ENCODE data around the gene LBR.

Gene LBR

DNA sequence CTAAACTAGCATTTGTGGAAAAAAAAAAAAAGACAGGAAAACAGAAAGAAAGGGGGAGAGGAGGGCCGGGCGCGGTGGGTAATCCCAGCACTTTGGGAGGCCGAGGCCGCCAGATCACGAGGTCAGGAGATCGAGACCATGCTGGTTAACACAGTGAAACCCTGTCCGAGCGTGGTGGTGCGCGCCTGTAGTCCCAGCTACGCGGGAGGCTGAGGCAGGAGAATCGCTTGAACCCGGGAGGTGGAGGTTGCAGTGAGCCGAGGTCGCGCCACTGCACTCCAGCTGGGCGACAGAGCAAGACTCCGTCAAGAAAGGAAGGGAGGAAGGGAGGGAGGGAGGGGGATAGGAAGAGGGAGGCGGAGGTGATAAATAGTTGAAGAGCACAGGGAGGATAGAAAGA, 54.7 kb downstream of the LBR start:
- no peak for DNase-seq (ENCODE audit: low spot score)

DNA sequence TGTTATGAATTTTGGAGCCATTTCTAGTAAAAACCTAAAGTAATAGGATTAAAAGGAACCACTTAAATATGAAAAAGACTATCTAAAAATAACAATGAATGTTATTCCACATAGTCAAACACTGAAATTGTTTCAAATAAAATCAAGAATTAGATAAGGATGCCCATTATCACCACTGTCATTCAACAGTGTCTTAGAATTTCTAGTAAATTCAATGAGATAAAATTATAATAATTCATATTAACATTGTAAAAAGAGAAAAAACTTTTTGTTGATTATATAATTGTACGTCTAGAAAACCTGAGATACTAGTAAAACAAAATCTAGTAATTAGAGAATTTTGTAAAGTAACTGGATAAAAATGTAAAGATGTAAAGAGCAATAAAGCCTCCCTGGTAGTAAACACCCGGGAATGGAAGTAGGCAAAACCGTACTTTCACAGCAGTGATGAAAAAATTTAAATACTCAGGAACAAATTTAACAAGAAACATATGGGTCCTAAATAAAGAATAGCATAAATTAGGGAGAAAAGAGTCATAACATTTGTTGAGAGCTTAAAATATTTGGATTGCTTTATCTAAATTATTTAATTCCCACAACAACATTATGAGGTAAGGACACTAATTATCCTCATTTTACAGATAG, 56.4 kb downstream of the LBR start:
- DNase-seq (ENCODE audit: low spot score): no peak

DNA sequence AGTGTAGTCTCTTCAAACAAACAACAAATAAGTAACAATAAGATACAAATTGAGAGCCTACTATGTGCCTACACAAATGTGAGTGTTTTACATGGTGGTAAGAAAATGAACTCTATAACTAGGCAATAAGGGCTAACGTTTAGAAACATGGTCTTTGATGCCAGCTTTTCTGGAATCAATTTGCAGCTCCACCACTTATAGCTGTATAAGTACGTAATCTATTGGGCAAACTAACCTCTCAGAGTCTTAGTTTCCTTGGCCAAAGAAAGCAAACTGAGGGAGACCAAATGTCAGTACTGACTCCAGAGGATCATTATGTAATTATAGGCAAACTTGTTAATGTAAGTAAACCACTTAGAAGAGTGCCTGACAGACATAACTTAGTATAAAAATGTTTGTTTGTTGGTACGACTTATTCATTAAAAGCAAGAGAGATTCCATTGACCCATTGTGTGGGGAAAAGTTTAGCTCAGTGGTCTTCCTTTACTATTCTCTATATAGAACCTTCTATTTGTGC, 59.7 kb downstream of the LBR start:
- no peak for DNase-seq (ENCODE audit: low spot score)

DNA sequence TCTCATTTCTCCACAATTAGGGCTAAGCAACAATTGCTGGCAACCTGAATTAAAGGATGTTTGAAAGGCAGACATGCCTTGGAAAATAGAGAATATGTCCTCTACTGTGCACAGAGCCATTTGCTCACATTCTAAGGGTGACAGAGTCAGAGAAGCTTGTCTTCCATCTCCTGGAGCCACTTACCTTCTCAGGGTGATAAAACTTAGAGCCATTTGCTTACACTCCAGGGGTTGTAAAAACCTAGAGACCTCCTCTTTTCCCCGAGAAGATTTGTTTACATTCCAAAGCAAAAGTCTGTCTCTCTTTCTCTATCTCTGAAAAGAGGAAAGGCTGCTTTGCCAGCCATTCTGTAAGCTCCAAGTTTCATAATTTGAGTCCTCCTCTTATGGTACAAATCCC, 61.3 kb downstream of the LBR start:
- no peak for DNase-seq (ENCODE audit: low spot score)

DNA sequence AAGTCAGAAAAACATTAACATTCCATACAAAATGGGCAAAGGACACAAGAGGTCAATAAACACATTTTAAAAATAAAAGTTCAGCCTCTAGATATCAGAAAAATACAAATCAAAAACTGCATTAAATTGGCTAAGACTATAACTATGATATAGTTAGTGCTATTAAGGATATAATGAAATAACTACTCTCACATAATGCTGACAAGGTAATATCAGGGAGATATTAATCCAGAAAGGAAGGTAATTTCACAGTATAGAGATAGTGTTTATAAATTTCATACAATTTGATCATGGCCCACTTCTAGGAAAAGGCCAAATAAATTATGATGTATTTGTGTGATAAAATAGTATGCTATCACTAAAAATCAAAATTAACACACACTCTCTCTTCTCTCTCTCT, 61.8 kb downstream of the LBR start:
- DNase-seq (ENCODE audit: low spot score): no peak

DNA sequence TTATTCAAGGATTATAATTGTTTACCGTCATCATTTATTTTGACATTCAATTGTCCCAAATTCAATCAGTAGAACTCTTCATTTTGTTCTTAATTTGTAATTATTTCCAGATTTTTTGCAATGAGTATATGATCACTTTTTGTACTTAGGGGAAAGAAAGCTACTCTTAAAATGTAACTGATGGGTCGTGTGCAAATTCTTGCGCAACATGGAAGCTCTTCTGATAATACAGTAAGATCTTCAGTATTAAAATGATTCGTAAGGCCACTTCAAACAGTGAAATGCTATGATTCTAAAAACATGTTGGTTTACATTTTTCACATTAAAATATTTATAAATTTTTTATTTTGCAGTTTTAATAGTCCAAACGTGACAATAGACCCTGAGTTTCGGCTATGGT, 63.4 kb downstream of the LBR start:
- no peak for DNase-seq (ENCODE audit: low spot score)

DNA sequence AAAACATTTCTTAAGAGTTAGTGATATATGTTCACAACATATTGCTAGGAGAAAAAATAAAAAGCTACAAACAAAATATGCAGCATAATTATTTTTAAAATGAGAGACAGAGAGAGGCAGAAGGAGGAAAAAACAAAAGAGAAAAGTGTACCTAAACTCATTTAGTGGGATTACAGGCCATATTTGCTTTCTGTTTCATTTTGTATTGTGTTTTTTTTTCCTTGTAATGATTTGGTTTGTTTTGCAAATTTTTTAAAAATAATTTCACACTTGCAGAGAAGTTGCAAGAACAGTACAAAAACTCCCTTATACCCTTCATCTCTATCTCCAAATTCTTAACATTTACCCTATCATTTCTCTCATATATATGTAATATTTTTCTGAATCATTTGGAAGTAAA, 65.0 kb downstream of the LBR start:
- no peak for DNase-seq (ENCODE audit: low spot score)

DNA sequence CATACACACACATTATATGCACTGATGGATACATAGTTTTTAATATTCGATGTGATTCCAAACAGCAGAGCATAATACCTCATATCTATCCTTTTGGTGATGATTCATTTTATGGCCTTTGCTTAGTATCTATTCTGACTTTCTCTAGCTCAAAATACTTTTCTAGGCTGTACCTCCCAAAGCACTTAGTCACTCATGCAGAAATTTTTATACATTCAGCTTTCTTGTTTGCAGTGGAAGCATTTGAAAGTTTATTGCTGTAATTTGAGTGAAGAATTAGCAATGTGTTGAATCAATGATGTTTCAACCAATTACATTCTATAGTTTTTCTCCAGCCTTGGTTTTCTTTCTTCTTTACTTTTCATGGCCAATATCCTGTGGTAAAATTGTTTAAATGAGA, 66.7 kb downstream of the LBR start:
- DNase-seq (ENCODE audit: low spot score): no peak

DNA sequence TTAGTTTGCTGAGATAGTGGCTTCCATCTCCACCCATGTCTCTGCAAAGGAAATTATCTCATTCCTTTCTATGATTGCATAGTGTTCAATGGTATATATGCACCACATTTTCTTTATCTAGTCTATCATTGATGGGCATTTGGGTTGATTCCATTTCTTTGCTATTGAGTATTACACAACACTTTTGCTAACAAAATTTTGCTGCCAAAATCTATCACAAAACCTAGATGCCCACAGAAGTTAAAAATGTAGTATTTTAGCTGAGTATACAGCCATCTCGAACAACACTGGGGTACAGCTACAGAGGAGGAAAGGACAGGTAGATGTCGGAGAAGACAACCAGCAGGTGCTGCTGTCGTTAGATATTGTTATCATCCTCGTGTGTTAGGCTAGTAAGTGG, 67.7 kb downstream of the LBR start:
- DNase-seq (ENCODE audit: low spot score): no peak

DNA sequence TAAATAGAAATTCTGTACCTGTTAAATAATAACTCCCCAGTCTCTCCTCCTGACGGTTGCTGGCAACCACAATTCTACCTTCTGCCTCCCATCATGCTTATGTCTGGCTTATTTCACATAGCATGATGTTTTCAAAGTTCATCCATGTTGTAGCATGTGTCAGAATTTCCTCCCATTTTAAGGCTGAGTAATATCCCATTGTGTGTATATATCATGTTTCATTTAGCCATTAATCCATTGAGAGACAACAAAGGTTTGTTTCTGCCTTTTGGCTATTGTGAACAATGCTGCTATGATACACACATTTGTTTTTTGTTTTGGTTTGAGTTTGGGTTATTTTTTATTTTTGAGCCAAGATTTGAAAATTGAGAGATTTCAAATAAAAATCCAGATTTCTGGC, 72.0 kb downstream of the LBR start:
- DNase-seq (ENCODE audit: low spot score): no peak

DNA sequence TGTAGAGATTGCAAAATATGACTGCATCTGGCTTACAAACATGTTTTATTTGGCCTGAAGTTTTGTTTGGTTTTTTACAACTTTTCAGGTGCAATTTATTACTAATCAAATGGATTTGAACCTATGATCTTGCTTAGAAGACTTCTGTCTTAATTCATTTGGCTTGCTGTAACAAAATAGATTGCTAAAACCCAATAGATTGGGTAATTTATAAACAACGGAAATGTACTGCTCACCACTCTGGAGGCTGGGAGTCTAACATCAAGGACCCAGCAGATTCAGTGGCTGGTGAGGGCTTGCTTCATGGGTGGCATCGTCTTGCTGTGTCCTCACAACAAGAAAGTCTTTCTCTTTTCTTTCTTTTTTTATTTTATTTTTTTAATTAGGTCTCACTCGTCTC, 72.9 kb downstream of the LBR start:
- DNase-seq (ENCODE audit: low spot score): no peak
